HepG2 (cell line): Measurements from ENCODE around the gene CNTD1. TPM values are rescaled to one million over a fixed set of nuclear protein-coding genes. Genes with fewer than 3 reads are reported as not detected.

ENCODE experiments used
- AGO1 ChIP-seq: fragments of 200-400 bp; formaldehyde crosslinking; IDR thresholded peaks from 2 replicates; pipeline ENCODE4 v1.6.1; 2017; ENCODE audit warnings: mild to moderate bottlenecking, low read depth, low read length, moderate library complexity; ENCODE audit not compliant: poor library complexity, severe bottlenecking
- ATF7 ChIP-seq, 2 experiments: fragments of 450-650 bp in 1 of 2; sonication (generic) in 1 of 2; formaldehyde crosslinking in 1 of 2; IDR thresholded peaks; 2 replicates each; pipeline versions ENCODE4 v1.4.0 to v1.6.1; 2016 to 2020; ENCODE audit warnings: antibody characterized with exemption in 1 of 2, mild to moderate bottlenecking in 1 of 2, missing genetic modification reagents in 1 of 2
- MTA1 ChIP-seq: sonication (generic); formaldehyde crosslinking; IDR thresholded peaks from 2 replicates; pipeline ENCODE4 v1.4.0; 2020; ENCODE audit warnings: missing genetic modification reagents, mild to moderate bottlenecking, borderline replicate concordance
- PHF20 ChIP-seq: sonication (generic); formaldehyde crosslinking; IDR thresholded peaks from 2 replicates; pipeline ENCODE4 v1.5.0; 2020; ENCODE audit warnings: mild to moderate bottlenecking, missing genetic modification reagents
- SUZ12 ChIP-seq: fragments of 150-350 bp; IDR thresholded peaks from 2 replicates; pipeline ENCODE4 v1.6.1; 2014; ENCODE audit warnings: low read depth, low read length
- U2AF2 ChIP-seq: fragments of 200-400 bp; formaldehyde crosslinking; IDR thresholded peaks from 2 replicates; pipeline ENCODE4 v1.6.1; 2017; ENCODE audit warnings: low read depth, mild to moderate bottlenecking, low read length
- ZBTB34 ChIP-seq: sonication (generic); formaldehyde crosslinking; IDR thresholded peaks from 2 replicates; pipeline ENCODE4 v1.8.0; 2022; ENCODE audit warnings: mild to moderate bottlenecking, missing genetic modification reagents
- ZBTB37 ChIP-seq: sonication (generic); formaldehyde crosslinking; IDR thresholded peaks from 2 replicates; pipeline ENCODE4 v1.4.0; 2020; ENCODE audit warnings: mild to moderate bottlenecking, missing genetic modification reagents
- ZNF124 ChIP-seq: sonication (generic); formaldehyde crosslinking; IDR thresholded peaks from 2 replicates; pipeline ENCODE4 v1.4.0; 2020; ENCODE audit warnings: missing genetic modification reagents
- ZNF362 ChIP-seq: sonication (generic); formaldehyde crosslinking; IDR thresholded peaks from 2 replicates; pipeline ENCODE4 v1.4.0; 2020; ENCODE audit warnings: missing genetic modification reagents, mild to moderate bottlenecking, borderline replicate concordance
- ZNF546 ChIP-seq: sonication (generic); formaldehyde crosslinking; conservative IDR thresholded peaks from 2 replicates; pipeline ENCODE4 v1.8.1; 2023; ENCODE audit warnings: mild to moderate bottlenecking, missing genetic modification reagents
- ZNF646 ChIP-seq: sonication (generic); formaldehyde crosslinking; IDR thresholded peaks from 2 replicates; pipeline ENCODE4 v1.9.0; 2021; ENCODE audit warnings: mild to moderate bottlenecking, missing genetic modification reagents
- ZNF766 ChIP-seq: sonication (generic); formaldehyde crosslinking; IDR thresholded peaks from 2 replicates; pipeline ENCODE4 v1.5.0; 2020; ENCODE audit warnings: missing genetic modification reagents, borderline replicate concordance
- ZNF768 ChIP-seq: sonication (generic); formaldehyde crosslinking; IDR thresholded peaks from 2 replicates; pipeline ENCODE4 v1.4.0; 2020; ENCODE audit warnings: missing genetic modification reagents
- ZNF891 ChIP-seq: sonication (generic); formaldehyde crosslinking; IDR thresholded peaks from 2 replicates; pipeline ENCODE4 v1.5.0; 2020; ENCODE audit warnings: mild to moderate bottlenecking, missing genetic modification reagents
- polyA plus RNA-seq, 8 experiments: library from polyadenylated mRNA; depleted of rRNA in 3 of 8; stranded (reverse) in 7 of 8; unstranded in 1 of 8; fragments of >200 nt; fragmentation: Illumina TruSeq in 4 of 8; extraction: Trizol in 4 of 8; gene quantifications; 2 replicates each; pipeline versions ENCODE4 v1.2.1 to v1.2.3, GENCODE V29; 2011 to 2016; ENCODE audit warnings: low read depth in 4 of 8, missing spikeins in 1 of 8, mixed read lengths in 1 of 8; ENCODE audit not compliant: insufficient read depth in 1 of 8
- total RNA-seq, 5 experiments: library from RNA; depleted of rRNA; stranded (reverse); fragments of >200 nt; fragmentation: Illumina TruSeq; extraction: Trizol; gene quantifications; 2 replicates each; pipeline ENCODE4 v1.2.3, GENCODE V29; 2016; ENCODE audit warnings: low read depth in 1 of 5

Gene CNTD1
- total and polyA plus RNA-seq, 2 of the 13 experiments (the other 11 are each of a cell fraction or from before 2014, with no cell fraction given) = 0.11 to 0.15 TPM

GRCh38 chr17:42779936-42780850, 18.5 kb upstream of the CNTD1 start, which contains the start of gene WNK4 (continued):
- TF ChIP-seq U2AF2 (no peak), ZNF768 (CRISPR knock-in tag) (peak; percentile 10; the same call in 1 of the 2 replicates), ZNF124 (CRISPR knock-in tag) (no peak; the same call in 1 of the 2 replicates), ZBTB37 (CRISPR knock-in tag) (peak; percentile 75; the same call in 1 of the 2 replicates), AGO1 (peak; percentile 97), MTA1 (CRISPR knock-in tag) (peak; percentile 73), SUZ12 (no peak), ATF7 (IDR thresholded peaks at IDR 0.05) (no peak), ATF7 (CRISPR knock-in tag; IDR thresholded peaks at IDR 0.05) (peak; percentile 67; the same call in 1 of the 2 replicates), PHF20 (peak; percentile 48; the same call in 1 of the 2 replicates), ZNF891 (peak; percentile 30), ZBTB34 (CRISPR knock-in tag) (peak; percentile 67; the same call in 1 of the 2 replicates), ZNF766 (CRISPR knock-in tag) (peak; percentile 55; the same call in 1 of the 2 replicates), ZNF646 (CRISPR knock-in tag) (peak; percentile 69; the same call in 1 of the 2 replicates), ZNF362 (CRISPR knock-in tag) (no peak; the same call in 1 of the 2 replicates), ZNF546 (no peak)
